GM19099 (cell line): ENCODE measurements around the gene MAP7.

Experiments used
- POLR2A ChIP-seq: IDR thresholded peaks from 3 replicates; pipeline ENCODE4 v1.6.1; 2011; ENCODE audit warnings: low read depth; ENCODE audit not compliant: insufficient read length; ENCODE audit errors: extremely low read depth

The MAP7 gene

GRCh38 chr6:136370988-136371728, 179.1 kb downstream of the MAP7 start:
- no peak for TF ChIP-seq POLR2A

DNA sequence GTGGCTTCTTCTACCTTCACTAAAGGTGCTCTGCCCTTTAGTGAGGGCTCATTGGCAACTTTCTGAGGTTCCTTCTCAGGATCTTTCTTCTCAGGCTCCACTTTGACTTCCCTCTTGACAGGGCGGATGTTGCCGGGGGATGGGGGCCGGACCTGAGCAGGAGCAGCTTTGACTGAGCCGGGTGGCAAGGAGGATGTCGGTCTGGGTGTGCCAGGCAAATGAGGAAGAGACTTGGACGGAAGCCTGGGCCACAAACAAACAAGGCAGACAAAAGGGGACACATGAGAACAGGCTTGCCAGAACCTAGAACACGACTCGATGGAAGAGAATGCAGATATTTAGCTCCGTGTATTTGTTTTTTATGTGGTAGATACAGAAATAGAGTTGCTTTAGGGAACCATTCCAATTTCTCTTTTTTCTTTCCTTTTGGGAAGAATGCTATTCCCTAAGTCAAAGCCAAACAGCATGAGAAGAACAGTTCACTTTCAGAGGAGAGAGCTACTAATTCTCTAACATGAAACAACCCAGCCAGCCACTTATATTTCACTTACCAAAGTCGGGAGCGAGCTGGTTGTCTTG, 184.4 kb downstream of the MAP7 start:
- no peak for TF ChIP-seq POLR2A

DNA sequence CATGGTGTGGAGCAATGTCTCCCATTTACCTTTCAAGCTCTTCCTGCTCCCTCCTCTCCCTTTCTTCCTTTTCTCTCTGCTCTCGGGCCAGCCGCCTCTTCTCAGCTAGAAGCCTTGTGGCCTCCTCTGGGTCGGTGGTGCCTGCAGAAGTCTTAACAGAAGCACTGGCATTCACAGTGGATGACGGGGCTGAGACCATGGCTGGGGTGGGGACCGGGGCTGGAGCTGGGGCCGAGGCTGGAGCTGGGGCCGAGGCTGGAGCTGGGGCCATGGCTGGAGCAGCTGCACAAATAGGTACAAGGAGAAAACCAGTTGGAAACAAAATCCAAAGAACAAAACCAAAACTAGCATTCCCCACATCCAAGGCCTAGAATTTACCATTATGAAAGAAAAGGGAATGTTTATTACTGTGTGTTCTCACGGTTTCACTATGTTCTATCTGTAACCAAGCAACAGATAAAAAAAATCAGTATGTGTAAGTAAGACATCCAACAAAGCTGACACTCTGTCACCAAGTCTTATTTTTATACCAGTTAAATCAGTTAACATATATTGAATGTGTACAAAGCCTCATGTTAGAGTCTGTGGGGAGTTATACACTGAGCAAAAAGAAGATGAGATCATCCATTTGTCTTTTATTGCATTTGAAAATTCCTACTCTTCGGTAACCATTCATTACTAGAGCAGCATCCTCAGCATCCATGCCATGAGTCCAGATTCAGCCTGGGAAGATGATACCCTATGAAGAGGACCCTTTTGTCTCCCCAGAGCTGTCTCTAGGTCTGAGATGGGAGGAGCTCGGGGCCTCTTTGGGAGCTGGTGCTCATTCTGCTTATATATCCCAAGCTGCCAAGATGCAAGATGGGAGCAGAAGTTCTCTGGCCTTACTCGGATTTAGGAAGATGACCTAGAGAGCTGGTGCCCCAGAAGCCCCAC, 187.5 kb downstream of the MAP7 start:
- no peak for TF ChIP-seq POLR2A

DNA sequence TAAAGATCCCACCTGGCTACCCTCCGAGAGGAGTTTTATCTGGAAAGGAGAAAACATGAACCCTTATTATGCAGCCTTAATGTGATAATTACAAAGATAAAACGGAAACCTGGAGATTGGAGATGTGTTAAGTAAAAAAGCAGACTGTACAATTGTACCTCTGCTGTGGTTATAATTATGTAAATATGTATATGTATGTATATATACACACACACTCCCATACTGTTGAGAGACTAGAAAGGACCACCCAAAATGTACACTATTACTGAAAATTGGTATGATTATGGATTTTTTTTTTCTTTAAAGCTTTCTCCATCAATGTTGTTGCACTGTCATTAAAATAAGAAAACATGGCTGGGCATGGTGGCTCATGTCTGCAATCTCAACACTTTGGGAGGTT, 188.4 kb downstream of the MAP7 start:
- TF ChIP-seq POLR2A: no peak

DNA sequence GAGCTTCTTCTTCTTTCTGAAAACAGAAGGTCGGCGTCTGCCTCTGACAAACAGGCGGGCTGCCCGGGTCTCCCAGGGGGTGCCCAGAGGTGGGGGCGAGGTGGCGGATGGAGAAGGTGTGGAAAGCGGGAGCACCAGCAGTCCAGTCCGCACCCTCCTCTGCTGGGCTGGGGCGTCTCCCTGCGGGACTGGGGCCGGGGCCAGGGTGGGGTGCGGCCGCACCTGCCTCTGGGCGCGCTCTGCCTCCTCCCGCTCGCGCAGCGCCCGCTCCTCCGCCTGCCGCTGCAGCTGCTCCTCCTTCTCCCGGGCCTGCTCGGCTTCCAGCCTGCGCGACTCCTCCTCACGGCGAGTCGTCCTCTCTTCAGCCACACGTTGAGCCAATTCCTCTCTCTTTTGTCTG, 189.4 kb downstream of the MAP7 start:
- TF ChIP-seq POLR2A: no peak

GRCh38 chr6:136359851-136360250, 190.4 kb downstream of the MAP7 start:
- no peak for TF ChIP-seq POLR2A

DNA sequence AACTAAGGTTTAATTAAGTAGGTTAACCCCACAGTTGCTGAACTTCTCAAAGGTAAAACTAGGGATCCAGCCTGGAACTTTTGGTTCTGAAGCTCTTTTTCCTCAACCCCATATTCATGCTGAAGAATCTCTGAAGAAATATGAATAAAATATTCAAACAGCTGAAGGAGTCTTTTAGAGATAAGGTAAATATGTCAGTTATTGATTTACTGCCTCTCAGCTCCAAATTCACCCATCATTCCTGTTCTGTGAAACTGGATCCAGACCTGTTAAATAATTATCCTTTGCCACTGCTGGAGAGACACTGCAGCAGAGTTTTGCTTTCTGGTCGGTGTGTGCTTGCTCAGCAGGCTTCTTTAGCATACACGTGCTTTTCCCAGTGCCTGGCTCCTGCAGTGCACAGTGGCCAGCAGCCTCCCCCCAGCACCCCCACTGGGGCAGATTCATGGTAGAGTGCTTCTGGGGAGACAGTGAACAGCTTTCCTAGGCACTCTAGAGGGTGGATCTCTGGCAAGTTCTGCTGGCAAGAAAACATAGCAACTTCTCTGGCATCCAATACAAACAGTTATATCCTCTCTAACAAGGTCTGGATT, 198.6 kb downstream of the MAP7 start:
- TF ChIP-seq POLR2A: no peak

GRCh38 chr6:136350914-136351313, 199.3 kb downstream of the MAP7 start:
- no peak for TF ChIP-seq POLR2A

DNA sequence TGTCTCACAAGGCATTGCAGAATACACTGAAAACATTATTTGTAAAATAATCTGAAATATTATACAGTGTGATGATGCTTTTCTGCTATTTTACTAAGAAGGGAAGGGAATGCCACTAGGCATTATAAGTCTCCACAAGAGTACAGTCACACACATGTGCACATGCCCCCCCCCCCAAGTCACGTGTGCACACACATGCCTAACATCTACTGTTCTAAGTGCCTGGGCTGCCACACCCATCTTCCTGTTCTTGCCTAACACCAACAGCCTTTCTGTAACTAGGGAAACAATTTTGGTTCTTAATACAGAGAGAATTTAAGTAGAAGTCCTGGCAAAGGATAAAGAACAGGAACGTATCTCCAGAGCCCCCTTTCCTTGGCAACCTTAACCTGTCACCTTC, 202.4 kb downstream of the MAP7 start:
- TF ChIP-seq POLR2A: no peak

DNA sequence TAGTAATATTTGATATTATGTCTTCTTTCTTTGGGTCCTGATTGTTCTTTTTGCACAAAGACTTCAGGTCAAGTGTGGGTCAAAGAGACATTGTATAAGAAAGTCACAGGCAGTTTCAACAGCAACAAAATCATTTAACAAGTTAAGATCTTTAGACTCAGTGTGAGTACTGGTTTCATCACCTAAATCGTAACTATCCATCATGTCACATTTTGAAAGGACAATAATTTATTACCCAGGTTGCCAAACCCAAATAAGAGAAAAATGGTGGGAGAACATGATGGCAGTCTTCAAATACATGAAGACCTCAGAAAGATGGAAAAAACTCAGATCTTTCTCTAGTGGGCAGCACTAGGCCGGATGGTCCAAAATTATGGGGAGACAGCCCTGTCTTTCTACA, 205.1 kb downstream of the MAP7 start:
- TF ChIP-seq POLR2A: no peak

DNA sequence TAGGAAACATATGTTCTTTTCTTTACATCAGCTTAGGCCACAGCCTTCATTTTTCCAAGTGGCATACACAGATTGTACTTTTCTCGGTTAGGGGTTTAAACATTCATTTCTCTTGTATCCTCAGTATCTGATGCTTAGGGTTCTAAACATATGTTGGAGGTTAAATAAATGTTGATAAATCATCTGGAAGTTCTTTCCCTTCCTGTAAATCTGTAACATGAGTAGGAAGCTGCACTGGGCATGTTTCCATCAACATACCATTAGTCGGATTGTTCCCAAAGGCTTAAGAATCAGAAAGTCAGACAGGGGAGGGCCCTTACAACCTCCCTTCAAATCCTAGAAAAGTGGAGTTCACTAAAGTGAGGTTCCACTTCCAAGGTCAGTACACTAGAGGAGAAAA, 205.8 kb downstream of the MAP7 start:
- TF ChIP-seq POLR2A: no peak

- no peak for TF ChIP-seq POLR2A
Observed at GRCh38 chr6:136343700-136344099, 206.5 kb downstream of the MAP7 start.

DNA sequence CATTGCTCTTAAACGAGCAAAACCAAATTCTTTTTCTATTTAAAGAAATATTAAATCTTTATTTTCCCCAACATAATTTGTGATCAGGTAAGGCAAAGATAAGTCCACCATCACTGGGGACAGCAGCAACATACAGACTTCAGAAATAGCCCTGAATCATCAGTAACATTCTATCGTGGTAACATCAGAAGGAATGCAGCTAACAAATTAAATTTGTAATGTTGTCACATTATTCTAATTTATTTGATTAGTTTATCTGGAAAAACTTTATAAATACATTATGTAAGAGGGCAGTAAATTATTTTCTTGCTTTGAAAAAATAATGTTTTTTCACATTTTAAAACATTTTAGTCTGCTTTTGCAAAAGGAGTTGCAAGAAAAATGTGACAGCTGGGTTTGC, 206.9 kb downstream of the MAP7 start:
- TF ChIP-seq POLR2A: no peak

- TF ChIP-seq POLR2A: no peak
Observed at GRCh38 chr6:136341967-136342366, 208.3 kb downstream of the MAP7 start.

DNA sequence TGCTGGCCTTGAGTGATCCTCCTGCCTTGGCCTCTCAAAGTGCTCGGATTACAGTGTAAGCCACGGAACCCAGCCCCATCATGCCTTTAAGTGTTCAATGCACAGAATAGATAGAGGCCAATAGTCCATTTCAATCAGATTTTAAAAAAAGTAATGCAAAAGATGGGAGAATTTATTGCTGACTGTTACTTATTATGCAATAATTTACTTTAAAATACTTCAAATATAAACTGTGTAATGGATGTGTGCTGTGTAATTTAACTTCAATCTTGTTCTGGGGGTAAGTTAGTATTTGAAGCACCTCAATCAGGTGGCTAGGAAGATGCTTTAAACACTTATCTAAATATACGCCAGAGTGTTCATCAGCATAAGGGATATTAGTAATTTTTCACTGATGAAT, 208.9 kb downstream of the MAP7 start:
- no peak for TF ChIP-seq POLR2A
